Measurements from ENCODE around the gene ANKDD1B.

- TF ChIP-seq CTCF (IDR thresholded peaks at IDR 0.05 in 2 of 3, conservative IDR thresholded peaks at IDR 0.05 in 1 of 3; ENCODE audit: borderline replicate concordance in 1 of 3, insufficient read depth in 1 of 3, low read depth in 2 of 3, low read length in 2 of 3): no peak
- no peak for TF ChIP-seq ATF3 (IDR thresholded peaks at IDR 0.05)
- no peak for TF ChIP-seq EGR1 (IDR thresholded peaks at IDR 0.05; ENCODE audit: low read depth)
These were observed 9.7 kb upstream of the ANKDD1B start for GRCh38 chr5:75601567-75601966.

Data from HCT116 (cell line).